Smooth muscle cell (in vitro differentiated cells): ENCODE data around the gene PMEPA1. TPM values are rescaled to one million over a fixed set of nuclear protein-coding genes. Genes with fewer than 3 reads are reported as not detected.

ENCODE experiments used
- DNase-seq: peaks from one replicate; lab custom pipeline; 2025; ENCODE audit not compliant: unreplicated experiment; lab: John Stamatoyannopoulos, UW
- H2AFZ ChIP-seq: fragments of 200-600 bp; sonication (generic); 2 replicates; pipeline ENCODE4 v1.6.0; 2016; ENCODE audit warnings: antibody characterized with exemption, low read depth, mild to moderate bottlenecking
- H3F3A ChIP-seq: fragments of 200-600 bp; sonication (generic); 2 replicates; pipeline ENCODE4 v1.6.0; 2017; ENCODE audit warnings: antibody characterized with exemption, low read depth
- H3K27ac ChIP-seq: fragments of 200-600 bp; sonication (generic); 2 replicates; pipeline ENCODE4 v1.5.1; 2016; ENCODE audit warnings: low read depth, mild to moderate bottlenecking
- H3K27me3 ChIP-seq: fragments of 200-600 bp; sonication (generic); 2 replicates; pipeline ENCODE4 v1.6.1; 2016; ENCODE audit warnings: low read depth, mild to moderate bottlenecking
- H3K36me3 ChIP-seq: fragments of 200-600 bp; sonication (generic); 2 replicates; pipeline ENCODE4 v1.5.1; 2016; ENCODE audit warnings: low read depth
- H3K4me1 ChIP-seq: fragments of 200-600 bp; sonication (generic); 2 replicates; pipeline ENCODE4 v1.5.1; 2016; ENCODE audit warnings: low read depth
- H3K4me2 ChIP-seq: fragments of 200-600 bp; sonication (generic); 2 replicates; pipeline ENCODE4 v1.6.0; 2016; ENCODE audit warnings: mild to moderate bottlenecking
- H3K4me3 ChIP-seq: fragments of 200-600 bp; sonication (generic); 2 replicates; pipeline ENCODE4 v1.5.1; 2016; ENCODE audit warnings: mild to moderate bottlenecking
- H3K79me2 ChIP-seq: fragments of 200-600 bp; sonication (generic); 2 replicates; pipeline ENCODE4 v1.6.0; 2016; ENCODE audit warnings: low read depth, mild to moderate bottlenecking
- H3K9ac ChIP-seq: fragments of 200-600 bp; sonication (generic); 2 replicates; pipeline ENCODE4 v1.6.0; 2016; ENCODE audit warnings: low read depth
- H3K9me3 ChIP-seq: fragments of 200-600 bp; sonication (generic); replicated peaks from 2 replicates; pipeline ENCODE4 v1.5.1; 2016; ENCODE audit warnings: low read depth
- H4K20me1 ChIP-seq: fragments of 200-600 bp; sonication (generic); 2 replicates; pipeline ENCODE4 v1.6.0; 2016; ENCODE audit warnings: low read depth
- WGBS: methylation state at CpG from one replicate; pipeline ENCODE4 v1.1.7; 2016; ENCODE audit warnings: low lambda C conversion rate; 5-methylcytosine and 5-hydroxymethylcytosine counted together
- polyA plus RNA-seq: library from polyadenylated mRNA; unstranded; fragments of >200 nt; fragmentation: Nextera tagmentation; extraction: Ambion mirVana; gene quantifications from 2 replicates; pipeline ENCODE4 v1.2.1, GENCODE V29; 2016
- total RNA-seq: library from RNA; depleted of rRNA; stranded (reverse); fragments of >200 nt; gene quantifications from 2 replicates; pipeline ENCODE4 v1.2.3, GENCODE V29; 2014
- TF ChIP-seq, protein P1 (sequence below): fragments of 200-600 bp; sonication (generic); IDR thresholded peaks from 2 replicates; pipeline ENCODE4 v1.5.1; 2017; ENCODE audit warnings: borderline replicate concordance, mild to moderate bottlenecking, antibody characterized with exemption; ENCODE audit not compliant: insufficient read depth, poor library complexity, severe bottlenecking

The PMEPA1 gene
- total and polyA plus RNA-seq, 2 experiments from 2014 or later = 37.2 to 81.9 TPM

DNA sequence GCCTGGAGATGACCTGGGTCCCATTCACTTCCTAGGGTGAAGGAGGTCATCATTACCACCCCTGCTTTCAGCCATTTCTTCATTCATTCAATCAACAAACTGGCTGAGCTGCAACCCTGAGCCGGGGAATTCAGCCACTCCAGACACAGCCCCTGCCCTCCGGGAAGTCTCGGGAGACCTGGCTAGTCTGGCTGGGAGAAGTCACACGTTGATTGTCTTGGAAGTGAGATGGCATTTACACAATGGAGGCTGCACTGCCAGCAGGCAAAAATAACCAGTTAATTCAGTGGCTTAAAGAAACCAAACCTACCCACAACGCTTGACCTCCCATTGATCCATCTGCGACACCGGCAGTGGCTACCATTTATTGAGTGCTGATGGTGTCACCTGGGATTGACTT is 2.0 kb upstream of the PMEPA1 start:
- H3K9me3 ChIP-seq = no peaks in the 10 kb centered on the region
- no peak overlapping the region for H2AFZ ChIP-seq
- no peak overlapping the region for H3K4me3 ChIP-seq
- H3K36me3 ChIP-seq = no peaks in the 10 kb centered on the region
- no peak for DNase-seq
- H3K9ac ChIP-seq = no peak overlapping the region
- no peak overlapping the region for H3K27ac ChIP-seq
- TF ChIP-seq, protein P1, sequence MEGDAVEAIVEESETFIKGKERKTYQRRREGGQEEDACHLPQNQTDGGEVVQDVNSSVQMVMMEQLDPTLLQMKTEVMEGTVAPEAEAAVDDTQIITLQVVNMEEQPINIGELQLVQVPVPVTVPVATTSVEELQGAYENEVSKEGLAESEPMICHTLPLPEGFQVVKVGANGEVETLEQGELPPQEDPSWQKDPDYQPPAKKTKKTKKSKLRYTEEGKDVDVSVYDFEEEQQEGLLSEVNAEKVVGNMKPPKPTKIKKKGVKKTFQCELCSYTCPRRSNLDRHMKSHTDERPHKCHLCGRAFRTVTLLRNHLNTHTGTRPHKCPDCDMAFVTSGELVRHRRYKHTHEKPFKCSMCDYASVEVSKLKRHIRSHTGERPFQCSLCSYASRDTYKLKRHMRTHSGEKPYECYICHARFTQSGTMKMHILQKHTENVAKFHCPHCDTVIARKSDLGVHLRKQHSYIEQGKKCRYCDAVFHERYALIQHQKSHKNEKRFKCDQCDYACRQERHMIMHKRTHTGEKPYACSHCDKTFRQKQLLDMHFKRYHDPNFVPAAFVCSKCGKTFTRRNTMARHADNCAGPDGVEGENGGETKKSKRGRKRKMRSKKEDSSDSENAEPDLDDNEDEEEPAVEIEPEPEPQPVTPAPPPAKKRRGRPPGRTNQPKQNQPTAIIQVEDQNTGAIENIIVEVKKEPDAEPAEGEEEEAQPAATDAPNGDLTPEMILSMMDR = no peak
- no peaks in the 10 kb centered on the region for H3F3A ChIP-seq
- peaks cover 22% of the 10 kb centered on the region for H4K20me1 ChIP-seq
- H3K79me2 ChIP-seq = peaks cover 48% of the 10 kb centered on the region
- peak overlapping the region; percentile 89 for H3K4me2 ChIP-seq
- H3K27me3 ChIP-seq = no peaks in the 10 kb centered on the region
- 74% methylated on average over 7 of the region's 7 CpGs for WGBS
- H3K4me1 ChIP-seq = peaks cover 11% of the 10 kb centered on the region

DNA sequence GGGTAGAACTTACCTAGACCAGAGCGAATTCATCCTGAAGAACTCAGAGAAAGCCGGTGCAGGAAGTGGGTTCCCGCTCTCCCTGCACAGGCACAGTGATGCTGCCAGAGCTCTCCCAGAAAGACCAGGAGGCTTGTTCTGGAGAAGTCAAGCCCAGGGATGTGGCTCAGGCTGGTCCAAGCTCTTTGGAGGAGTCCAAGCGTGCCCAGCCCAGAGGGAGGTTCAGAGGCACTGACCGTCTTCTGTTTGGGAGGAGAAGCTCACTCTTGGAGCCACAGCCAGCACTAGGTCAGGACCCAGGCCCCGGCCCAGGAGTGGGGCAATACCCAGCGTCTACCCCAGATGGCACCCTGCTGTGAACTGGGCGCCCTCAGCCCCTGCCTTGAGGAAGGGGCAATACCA is 1.5 kb upstream of the PMEPA1 start:
- Histone ChIP-seq H3K4me1 (peaks cover 11% of the 10 kb centered on the region), H3K9ac (peak overlapping the region; percentile 98), H3K9me3 (no peaks in the 10 kb centered on the region), H4K20me1 (peaks cover 27% of the 10 kb centered on the region), H3F3A (no peaks in the 10 kb centered on the region), H3K79me2 (peaks cover 53% of the 10 kb centered on the region), H2AFZ (no peak overlapping the region), H3K27me3 (no peaks in the 10 kb centered on the region), H3K4me3 (peak overlapping the region; percentile 95), H3K4me2 (peak overlapping the region; percentile 89), H3K27ac (peak overlapping the region; percentile 99), H3K36me3 (no peaks in the 10 kb centered on the region)
- WGBS = 71% methylated on average over 8 of the region's 8 CpGs
- no peak for DNase-seq
- TF ChIP-seq, protein P1 = no peak

DNA sequence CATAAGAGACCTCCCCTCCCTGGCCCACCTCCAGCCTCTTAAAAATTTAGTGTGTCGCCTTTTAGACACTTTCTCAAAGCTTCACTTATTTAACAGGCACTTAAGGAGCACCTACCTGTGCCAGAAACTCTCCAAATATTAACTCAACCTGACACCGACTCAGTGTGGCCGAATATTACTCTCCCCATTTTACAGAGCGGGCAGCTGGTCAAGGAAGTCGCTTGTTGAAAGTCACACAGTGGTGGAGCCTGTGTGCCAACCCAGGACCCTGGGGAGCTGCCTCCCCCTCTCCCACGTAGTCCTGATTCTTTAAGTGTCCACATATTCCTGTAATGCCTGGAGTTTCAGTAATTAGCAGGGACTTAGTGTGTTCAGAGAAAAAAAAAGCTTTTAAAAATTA is 1.0 kb upstream of the PMEPA1 start:
- Histone ChIP-seq H3K27ac (peak overlapping the region; percentile 99), H4K20me1 (peaks cover 31% of the 10 kb centered on the region), H3K9ac (peak overlapping the region; percentile 98), H3F3A (no peaks in the 10 kb centered on the region), H2AFZ (peak overlapping the region; percentile 52), H3K27me3 (no peaks in the 10 kb centered on the region), H3K36me3 (no peaks in the 10 kb centered on the region), H3K79me2 (peaks cover 58% of the 10 kb centered on the region), H3K4me1 (peaks cover 10% of the 10 kb centered on the region), H3K9me3 (no peaks in the 10 kb centered on the region), H3K4me3 (peak overlapping the region; percentile 95), H3K4me2 (peak overlapping the region; percentile 89)
- TF ChIP-seq, protein P1 = no peak
- 14% methylated on average over 6 of the region's 6 CpGs for WGBS
- DNase-seq = no peak
